Caco-2 (cell line): ENCODE measurements around the gene CDK2AP2. TPM values are rescaled to one million over a fixed set of nuclear protein-coding genes. Genes with fewer than 3 reads are reported as not detected.

Experiments
- BruUV-seq: library from RNA; stranded (reverse); fragments of 400-500 nt; replicated peaks from 2 replicates; lab custom pipeline; 2021; lab: Mats Ljungman, UMichigan
- CTCF ChIA-PET: fragments of 300-600 bp; sonication (Branson Sonifier 250); formaldehyde crosslinking; loops from one replicate; lab custom pipeline; 2022; ENCODE audit warnings: antibody characterized with exemption; lab: Charles Lee
- POLR2A ChIA-PET: fragments of 300-600 bp; sonication (Branson Sonifier 250); formaldehyde crosslinking; loops from one replicate; lab custom pipeline; 2022; ENCODE audit warnings: antibody characterized with exemption; lab: Charles Lee
- DNase-seq, 2 experiments: peaks; one replicate each; pipeline versions ENCODE4 v3.0.0 to v3.0.0-alpha.2; 2020 to 2022
- H3K27me3 ChIP-seq: replicated peaks from 2 replicates; pipeline ENCODE4 v1.6.0; 2011; ENCODE audit warnings: low read length; ENCODE audit not compliant: control insufficient read depth, insufficient read depth
- H3K36me3 ChIP-seq: 2 replicates; pipeline ENCODE4 v1.5.1; 2011; ENCODE audit warnings: low read length; ENCODE audit not compliant: control insufficient read depth, insufficient read depth
- H3K4me1 ChIP-seq: fragments of 250-450 bp; sonication (Bioruptor Pico); 2 replicates; pipeline ENCODE4 v1.5.1; 2020; ENCODE audit warnings: mild to moderate bottlenecking
- H3K4me3 ChIP-seq: 2 replicates; pipeline ENCODE4 v1.5.1; 2011; ENCODE audit warnings: low read depth, mild to moderate bottlenecking, control low read depth, low read length
- H3K9me3 ChIP-seq: fragments of 250-450 bp; sonication (Bioruptor Pico); 2 replicates; pipeline ENCODE4 v1.5.1; 2020; ENCODE audit warnings: mild to moderate bottlenecking, moderate library complexity
- H3K27ac Mint-ChIP-seq: one replicate; pipeline ENCODE4 v1.8.0; 2022; ENCODE audit warnings: mixed read lengths; ENCODE audit not compliant: unreplicated experiment
- H3K27me3 Mint-ChIP-seq: one replicate; pipeline ENCODE4 v1.8.0; 2022; ENCODE audit warnings: mixed read lengths; ENCODE audit not compliant: insufficient read depth, unreplicated experiment
- H3K36me3 Mint-ChIP-seq: one replicate; pipeline ENCODE4 v1.8.0; 2022; ENCODE audit warnings: mild to moderate bottlenecking, mixed read lengths; ENCODE audit not compliant: insufficient read depth, unreplicated experiment
- H3K4me1 Mint-ChIP-seq: one replicate; pipeline ENCODE4 v1.8.0; 2022; ENCODE audit warnings: low read depth, mixed read lengths; ENCODE audit not compliant: unreplicated experiment
- H3K4me3 Mint-ChIP-seq: one replicate; pipeline ENCODE4 v1.8.0; 2022; ENCODE audit warnings: mild to moderate bottlenecking, moderate library complexity, mixed read lengths; ENCODE audit not compliant: unreplicated experiment
- H3K9me3 Mint-ChIP-seq: one replicate; pipeline ENCODE4 v1.8.0; 2022; ENCODE audit warnings: mixed read lengths; ENCODE audit not compliant: unreplicated experiment
- CTCF ChIP-seq, 2 experiments: fragments of 200-600 bp in 1 of 2; IDR thresholded peaks; 1 replicate in 1 of 2; 2 replicates in 1 of 2; pipeline versions ENCODE4 v1.5.1 to v1.8.0; 2011 to 2022; ENCODE audit warnings: antibody characterized with exemption in 1 of 2, control low read depth in 1 of 2, inconsistent platforms in 1 of 2, low read depth in 1 of 2, low read length in 1 of 2, mild to moderate bottlenecking in 1 of 2, moderate library complexity in 1 of 2; ENCODE audit not compliant: insufficient read depth in 1 of 2, severe bottlenecking in 1 of 2, unreplicated experiment in 1 of 2
- intact Hi-C: fragments of 100-400 bp; cut with micrococcal nuclease; formaldehyde crosslinking; loops from one replicate; pipeline ENCODE4 v1.10.0; 2022; ENCODE audit not compliant: unreplicated experiment
- total RNA-seq: library from RNA; stranded (reverse); gene quantifications from 2 replicates; pipeline ENCODE4 v1.2.3, GENCODE V29; 2022

CDK2AP2 gene
- total RNA-seq, 1 experiment from 2014 or later = 99.4 TPM

DNA sequence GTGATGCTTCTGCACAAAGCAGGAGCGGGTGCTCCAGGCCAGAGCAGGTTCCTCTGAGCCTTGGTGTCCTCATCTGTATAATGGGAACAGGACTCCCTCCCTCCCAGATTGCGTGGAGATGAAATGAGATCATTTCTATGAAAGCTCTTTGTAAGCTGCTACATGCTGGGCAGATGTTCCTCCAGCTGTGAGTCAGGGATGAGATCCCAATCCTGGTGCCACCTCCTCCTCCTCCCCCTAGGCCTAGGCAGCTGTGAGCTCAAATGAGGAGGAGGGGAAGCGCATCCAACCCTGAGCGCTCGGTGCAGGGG is 22.3 kb upstream of the CDK2AP2 start:
- Histone ChIP-seq H3K36me3 (no peaks in the 10 kb centered on the region), H3K27me3 (no peaks in the 10 kb centered on the region), H3K9me3 (peaks cover 36% of the 10 kb centered on the region), H3K4me3 (no peak overlapping the region), H3K4me1 (no peaks in the 10 kb centered on the region)
- ChIA-PET POLR2A (no interaction called here), CTCF (no interaction called here)
- H3K4me1 Mint-ChIP-seq = no peaks in the 10 kb centered on the region
- no peak for TF ChIP-seq CTCF (IDR thresholded peaks at IDR 0.05; ENCODE audit: insufficient read depth in 1 of 2, low read depth in 1 of 2, low read length in 1 of 2, severe bottlenecking in 1 of 2, unreplicated experiment in 1 of 2)
- peaks cover 6% of the 10 kb centered on the region for H3K36me3 Mint-ChIP-seq
- no peak overlapping the region for H3K27ac Mint-ChIP-seq
- DNase-seq = no peak
- no peak overlapping the region for H3K4me3 Mint-ChIP-seq
- no TSS peak for BruUV-seq
- no peaks in the 10 kb centered on the region for H3K27me3 Mint-ChIP-seq
- intact Hi-C loops = no loop called here
- H3K9me3 Mint-ChIP-seq = peaks cover 53% of the 10 kb centered on the region

GRCh38 chr11:67528376-67528775 is 20.4 kb upstream of the CDK2AP2 start:
- Histone ChIP-seq H3K36me3 (no peaks in the 10 kb centered on the region), H3K4me1 (no peaks in the 10 kb centered on the region), H3K4me3 (no peak overlapping the region), H3K27me3 (no peaks in the 10 kb centered on the region), H3K9me3 (peaks cover 20% of the 10 kb centered on the region)
- ChIA-PET POLR2A (no interaction called here), CTCF (no interaction called here)
- no peak for TF ChIP-seq CTCF (IDR thresholded peaks at IDR 0.05; ENCODE audit: insufficient read depth in 1 of 2, low read depth in 1 of 2, low read length in 1 of 2, severe bottlenecking in 1 of 2, unreplicated experiment in 1 of 2)
- Mint-ChIP-seq H3K4me1 (no peaks in the 10 kb centered on the region), H3K9me3 (peaks cover 38% of the 10 kb centered on the region), H3K4me3 (no peak overlapping the region), H3K27me3 (no peaks in the 10 kb centered on the region), H3K36me3 (no peaks in the 10 kb centered on the region), H3K27ac (no peak overlapping the region)
- intact Hi-C loops = no loop called here
- BruUV-seq = no TSS peak
- DNase-seq = no peak

- Mint-ChIP-seq H3K27ac (no peak overlapping the region), H3K4me1 (no peaks in the 10 kb centered on the region), H3K36me3 (no peaks in the 10 kb centered on the region), H3K27me3 (no peaks in the 10 kb centered on the region), H3K4me3 (no peak overlapping the region), H3K9me3 (peaks cover 24% of the 10 kb centered on the region)
- intact Hi-C loops = no loop called here
- no TSS peak for BruUV-seq
- no peak for DNase-seq
- Histone ChIP-seq H3K27me3 (no peaks in the 10 kb centered on the region), H3K9me3 (peaks cover 8% of the 10 kb centered on the region; the same call in 1 of the 2 replicates), H3K36me3 (no peaks in the 10 kb centered on the region), H3K4me3 (no peak overlapping the region), H3K4me1 (no peaks in the 10 kb centered on the region)
- no peak for TF ChIP-seq CTCF (IDR thresholded peaks at IDR 0.05; ENCODE audit: insufficient read depth in 1 of 2, low read depth in 1 of 2, low read length in 1 of 2, severe bottlenecking in 1 of 2, unreplicated experiment in 1 of 2)
- ChIA-PET POLR2A (no interaction called here), CTCF (no interaction called here)
Measured at GRCh38 chr11:67525275-67525976, 17.5 kb upstream of the CDK2AP2 start.
